ENCODE measurements around the gene KRTAP3-3.
A peak's percentile ranks its signal among the peaks of the same experiment; 100 is the strongest.

KRTAP3-3 gene

DNA sequence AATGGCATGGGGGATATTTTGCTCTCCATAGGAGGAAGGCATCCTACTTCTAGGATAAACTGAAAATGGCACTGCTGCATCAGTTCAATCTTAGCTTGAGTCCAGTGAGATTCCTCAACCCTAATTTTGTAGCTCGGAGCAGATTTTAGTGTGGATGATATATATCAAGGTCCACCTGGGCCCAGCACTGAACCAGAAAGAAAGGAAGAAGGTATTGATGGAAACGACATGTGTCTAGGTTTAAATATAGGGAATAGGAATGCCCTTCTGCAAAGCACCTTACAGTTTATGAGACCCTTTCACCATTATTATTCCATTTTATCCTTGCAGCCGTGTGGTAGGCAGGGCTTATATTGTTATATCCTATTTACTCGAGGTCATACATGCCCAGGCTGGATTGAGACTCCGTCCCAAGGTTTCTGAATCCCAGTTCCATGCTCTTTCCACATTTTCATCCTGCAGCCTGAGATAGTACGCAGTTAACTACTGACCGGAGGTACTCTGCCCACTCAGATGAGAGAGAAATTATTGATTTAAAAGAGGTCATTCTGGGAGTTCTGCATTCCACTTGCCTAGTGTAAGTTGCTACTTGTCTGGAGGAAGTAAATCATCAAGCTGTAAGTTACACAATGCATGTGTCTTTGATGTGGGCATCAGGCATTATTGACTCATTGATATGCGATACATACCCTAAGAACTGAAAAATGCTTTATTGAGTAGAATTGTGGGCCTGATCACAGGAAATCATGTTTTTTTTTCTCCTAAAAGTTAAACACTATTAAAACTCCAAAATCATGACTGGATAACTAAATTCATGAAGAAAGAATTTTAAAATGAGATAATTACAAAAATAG, 37.3 kb downstream of the KRTAP3-3 start:
- peak; percentile 42 for DNase-seq

DNA sequence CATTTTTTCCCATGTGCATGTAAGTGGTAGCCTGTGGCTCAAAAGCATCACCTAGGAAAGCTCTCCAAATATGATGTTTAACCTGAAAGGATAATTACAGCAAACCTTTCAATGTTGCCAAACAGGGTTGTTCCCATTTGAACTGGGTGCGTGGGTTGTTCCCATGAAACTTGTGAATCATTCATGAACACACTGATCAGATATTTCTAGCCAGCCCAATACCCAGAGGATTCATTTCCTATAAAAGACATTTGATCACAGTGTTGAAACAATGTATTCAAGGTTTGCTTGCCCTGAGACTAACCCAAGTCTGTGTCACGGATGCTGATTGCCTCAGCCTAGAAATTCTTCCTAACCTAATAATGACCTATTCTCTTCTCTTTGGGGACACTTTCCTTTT, 40.1 kb downstream of the KRTAP3-3 start:
- DNase-seq, result peak; percentile 15

DNA sequence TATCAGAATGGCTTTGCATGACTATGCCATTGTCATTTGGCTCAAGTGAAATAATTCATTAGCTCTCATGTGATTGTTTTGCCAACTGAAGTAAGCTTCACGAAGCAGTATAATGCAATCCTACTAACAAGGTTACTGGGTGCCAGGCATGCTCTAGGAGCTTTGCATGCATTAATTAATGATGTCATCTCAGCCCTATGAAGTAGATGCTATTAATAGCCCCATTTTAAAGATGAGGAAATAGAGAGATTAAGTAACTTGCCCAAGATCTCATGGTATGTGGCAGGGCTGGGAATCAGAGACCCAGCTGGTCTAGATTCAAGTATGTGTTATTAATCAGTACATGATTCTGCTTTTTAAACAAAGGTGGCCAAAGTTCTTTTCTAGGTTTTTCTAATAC, 41.3 kb downstream of the KRTAP3-3 start:
- peak; percentile 20 for DNase-seq

DNA sequence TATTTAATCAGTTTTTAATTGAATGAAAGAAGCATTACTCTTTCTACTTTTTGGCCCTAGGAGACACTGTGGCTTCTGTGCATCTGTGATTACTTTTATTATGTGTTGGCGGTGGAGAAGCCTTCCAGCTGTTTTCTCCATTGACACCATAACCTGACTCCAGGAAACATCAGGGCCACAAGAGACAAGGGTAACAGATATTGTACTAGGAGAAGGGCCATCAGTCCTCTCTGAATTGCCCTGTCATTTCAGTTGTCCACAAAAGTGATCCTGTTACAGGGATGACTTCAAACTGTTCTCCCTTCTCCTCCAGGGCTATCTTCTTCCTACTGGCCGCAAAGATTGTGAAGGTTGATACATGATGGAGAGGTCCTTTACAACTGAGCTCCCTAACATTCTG, 41.8 kb downstream of the KRTAP3-3 start:
- peak; percentile 18 for DNase-seq

DNA sequence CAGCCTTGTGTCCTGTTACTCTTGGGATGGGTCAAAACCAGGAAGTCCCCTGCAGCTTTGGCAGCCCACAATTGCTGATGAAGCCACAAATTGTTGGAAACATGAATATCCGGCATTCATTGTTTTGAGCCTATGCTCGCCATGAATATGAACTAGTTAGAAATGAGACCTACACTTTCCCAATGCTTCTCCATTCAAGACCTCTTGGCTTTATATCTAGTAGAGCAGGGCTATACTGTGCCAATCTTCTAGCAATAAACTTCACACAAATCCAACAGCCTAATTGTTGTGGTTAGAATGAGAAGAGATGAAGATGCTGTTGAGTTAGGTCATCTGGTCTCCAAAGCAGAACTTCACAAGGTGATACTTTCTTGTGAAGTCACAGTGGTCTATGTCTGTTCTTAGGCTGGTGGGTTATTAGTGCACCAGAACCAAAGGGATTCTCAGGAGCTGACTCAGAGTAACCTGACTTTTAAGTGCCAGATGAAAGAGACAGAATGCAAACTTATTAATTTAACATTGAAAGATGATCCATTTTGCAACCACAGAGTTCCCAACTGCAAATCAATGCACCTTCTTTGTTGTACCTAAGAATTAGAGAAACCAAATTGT, 42.8 kb downstream of the KRTAP3-3 start:
- DNase-seq, result peak; percentile 54

DNA sequence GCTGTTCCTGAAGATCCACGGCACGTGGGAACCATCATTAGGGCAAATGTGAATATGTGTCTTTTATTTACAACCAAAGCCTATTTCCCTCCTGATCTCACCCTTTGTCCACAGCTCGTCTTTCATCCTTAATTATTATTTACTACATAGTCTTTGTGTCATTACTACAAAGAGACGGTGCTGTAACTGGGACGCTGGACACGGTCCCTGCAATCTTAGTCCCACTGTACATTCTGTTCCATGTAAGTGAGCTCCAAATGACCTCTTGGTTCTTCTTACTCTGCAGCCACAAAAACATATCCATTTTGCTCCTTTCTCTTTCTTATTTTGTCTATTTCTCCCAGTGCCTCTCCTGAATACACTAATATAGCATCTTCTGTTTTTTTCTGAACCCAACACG, 43.8 kb downstream of the KRTAP3-3 start:
- DNase-seq, result peak; percentile 12

DNA sequence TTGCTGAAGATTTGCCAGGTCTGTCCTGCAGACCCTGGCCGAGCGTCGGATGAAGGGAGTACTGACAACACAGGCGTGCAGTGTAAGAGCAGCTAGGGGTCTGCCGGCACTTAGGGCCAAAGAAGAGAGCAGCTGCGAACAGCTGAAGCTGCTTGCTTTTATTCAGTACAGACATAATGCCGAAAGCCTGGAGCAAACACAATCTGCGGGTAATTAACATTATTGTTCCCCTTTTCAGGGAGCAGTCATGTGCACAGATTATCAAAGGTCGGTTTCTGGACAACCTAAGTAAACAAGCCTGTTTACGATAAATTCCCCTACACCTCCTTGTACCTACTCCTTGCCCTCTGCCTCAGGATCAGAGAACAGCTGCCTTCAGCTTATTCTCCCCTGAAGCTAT, 44.5 kb downstream of the KRTAP3-3 start:
- DNase-seq, result peak; percentile 55

DNA sequence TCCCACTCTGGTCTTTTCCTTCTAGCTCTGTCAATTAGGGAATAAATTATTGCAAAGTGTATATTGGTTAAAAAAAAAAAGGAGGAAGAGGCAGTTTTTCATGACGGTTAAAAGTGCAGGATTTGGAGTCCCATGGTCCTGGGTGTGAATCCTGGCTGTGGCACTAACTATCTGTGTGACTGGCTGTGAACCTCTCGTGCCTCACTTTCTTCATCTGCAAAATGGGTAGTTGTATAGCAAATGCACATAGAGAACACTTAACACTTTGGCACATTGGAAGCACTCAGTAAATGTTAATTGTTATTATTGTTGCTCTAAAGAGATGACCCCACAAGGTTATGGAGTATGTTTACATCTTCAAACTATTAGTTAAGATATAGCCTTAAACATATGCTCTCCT, 46.0 kb downstream of the KRTAP3-3 start:
- DNase-seq, result no peak

DNA sequence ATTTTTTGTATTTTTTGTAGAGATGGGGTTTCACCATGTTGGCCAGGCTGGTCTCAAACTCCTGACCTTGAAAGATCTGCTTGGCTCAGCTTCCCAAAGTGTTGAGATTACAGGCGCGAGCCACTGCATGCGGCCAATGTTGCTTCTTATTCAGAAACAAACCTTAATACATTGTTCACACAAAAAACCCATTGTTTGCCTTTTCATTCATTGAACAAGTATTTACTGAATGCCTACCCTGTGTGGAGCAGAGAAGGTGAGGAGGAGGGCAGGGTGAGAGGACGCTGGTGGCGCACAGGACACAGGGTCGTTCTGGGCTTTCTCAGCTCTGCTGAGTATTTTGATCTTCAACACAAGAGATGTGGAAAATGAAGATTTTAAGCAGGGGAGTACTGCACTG, 48.5 kb downstream of the KRTAP3-3 start:
- peak; percentile 47 for DNase-seq

DNA sequence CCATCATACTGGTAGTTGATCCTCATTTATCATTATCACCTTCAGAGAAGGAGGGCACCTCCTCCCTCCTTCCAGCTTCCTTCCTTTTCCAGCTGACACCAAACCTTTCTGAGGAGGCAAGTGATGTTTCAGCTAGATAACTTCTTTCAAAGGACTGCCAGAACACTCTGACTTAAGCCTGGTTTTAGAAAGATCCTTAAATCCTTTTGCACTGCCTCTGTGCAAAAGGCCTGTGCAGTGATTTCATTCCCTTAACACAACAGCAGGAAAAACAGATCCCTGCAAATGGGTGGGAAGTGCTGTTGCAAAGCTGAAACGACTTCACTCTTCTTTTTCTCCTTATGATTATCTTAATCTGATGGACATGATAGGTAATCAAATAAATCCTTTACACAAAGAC, 49.4 kb downstream of the KRTAP3-3 start:
- peak; percentile 51 for DNase-seq

Data from islet precursor cell (in vitro differentiated cells).